ENCODE results near the gene HERPUD2.

HERPUD2 gene

GRCh38 chr7:35694784-35695472, at the start of gene HERPUD2:
Gene HERPUD2 (minus strand): TSS chr7:35695135. CDS start chr7:35694330, 805 bp downstream.
- DNase-seq (ENCODE audit: low spot score): peak; percentile 89

GRCh38 chr7:35738889-35739288, 44.0 kb upstream of the HERPUD2 start:
- DNase-seq (ENCODE audit: low spot score): no peak

- no peak for DNase-seq (ENCODE audit: low spot score)
These were observed 41.8 kb upstream of the HERPUD2 start for GRCh38 chr7:35736725-35737124.

- no peak for DNase-seq (ENCODE audit: low spot score)
These were observed 40.5 kb upstream of the HERPUD2 start for GRCh38 chr7:35735396-35735795.

GRCh38 chr7:35734001-35734483, 39.1 kb upstream of the HERPUD2 start:
- no peak for DNase-seq (ENCODE audit: low spot score)

- no peak for DNase-seq (ENCODE audit: low spot score)
These were observed 36.4 kb upstream of the HERPUD2 start for GRCh38 chr7:35731349-35731748.

GRCh38 chr7:35729061-35729783, 34.3 kb upstream of the HERPUD2 start:
- no peak for DNase-seq (ENCODE audit: low spot score)

- no peak for DNase-seq (ENCODE audit: low spot score)
These were observed 33.6 kb upstream of the HERPUD2 start for GRCh38 chr7:35728412-35729060.

GRCh38 chr7:35727571-35727970, 32.6 kb upstream of the HERPUD2 start:
- DNase-seq (ENCODE audit: low spot score): peak; percentile 52

GRCh38 chr7:35726654-35727053, 31.7 kb upstream of the HERPUD2 start:
- no peak for DNase-seq (ENCODE audit: low spot score)

GRCh38 chr7:35725280-35725680, 30.3 kb upstream of the HERPUD2 start:
- no peak for DNase-seq (ENCODE audit: low spot score)

- no peak for DNase-seq (ENCODE audit: low spot score)
These were observed 28.1 kb upstream of the HERPUD2 start for GRCh38 chr7:35723011-35723410.

GRCh38 chr7:35722054-35722849, 27.3 kb upstream of the HERPUD2 start:
- no peak for DNase-seq (ENCODE audit: low spot score)

- no peak for DNase-seq (ENCODE audit: low spot score)
These were observed 26.4 kb upstream of the HERPUD2 start for GRCh38 chr7:35721288-35721687.

- no peak for DNase-seq (ENCODE audit: low spot score)
These were observed 25.9 kb upstream of the HERPUD2 start for GRCh38 chr7:35720849-35721248.

GRCh38 chr7:35720032-35720431, 25.1 kb upstream of the HERPUD2 start:
- no peak for DNase-seq (ENCODE audit: low spot score)

- no peak for DNase-seq (ENCODE audit: low spot score)
These were observed 23.1 kb upstream of the HERPUD2 start for GRCh38 chr7:35718047-35718446.

GRCh38 chr7:35717516-35717915, 22.6 kb upstream of the HERPUD2 start:
- DNase-seq (ENCODE audit: low spot score): no peak

GRCh38 chr7:35717013-35717412, 22.1 kb upstream of the HERPUD2 start:
- DNase-seq (ENCODE audit: low spot score): no peak

GRCh38 chr7:35716038-35716803, 21.3 kb upstream of the HERPUD2 start:
- DNase-seq (ENCODE audit: low spot score): peak; percentile 34

- no peak for DNase-seq (ENCODE audit: low spot score)
These were observed 19.9 kb upstream of the HERPUD2 start for GRCh38 chr7:35714862-35715261.

Measured in hepatic stellate cell (primary cell).